A673 (cell line): ENCODE results near the gene NAA40. TPM values are rescaled to one million over a fixed set of nuclear protein-coding genes. Genes with fewer than 3 reads are reported as not detected.
"Not testable (repeated sequence)": the region's sequence is repeated elsewhere in the genome, so short reads cannot be mapped to it uniquely, and the experiment has no call there.

Experiments
- BruUV-seq: library from RNA; stranded (reverse); fragments of 400-500 nt; replicated peaks from 2 replicates; lab custom pipeline; 2021; lab: Mats Ljungman, UMichigan
- CTCF ChIA-PET: fragments of 300-600 bp; sonication (Branson Sonifier 250); formaldehyde crosslinking; loops from one replicate; lab custom pipeline; 2022; ENCODE audit warnings: antibody characterized with exemption; lab: Charles Lee
- POLR2A ChIA-PET: fragments of 300-600 bp; sonication (Branson Sonifier 250); formaldehyde crosslinking; loops from one replicate; lab custom pipeline; 2022; ENCODE audit warnings: antibody characterized with exemption; ENCODE audit not compliant: low non-redundant PET; lab: Charles Lee
- DNase-seq: peaks from one replicate; pipeline ENCODE4 v3.0.0-alpha.2; 2015; ENCODE audit warnings: low spot score
- H3K27ac ChIP-seq: fragments of 200-600 bp; sonication (generic); 2 replicates; pipeline ENCODE4 v1.5.1; 2016; ENCODE audit warnings: mixed run types, low read depth, mild to moderate bottlenecking, mixed read lengths, antibody characterized with exemption, low read length; ENCODE audit not compliant: poor library complexity, severe bottlenecking
- H3K27me3 ChIP-seq: fragments of 200-600 bp; sonication (generic); replicated peaks from 2 replicates; pipeline ENCODE4 v1.6.1; 2017; ENCODE audit warnings: mixed run types, low read depth, mild to moderate bottlenecking, mixed read lengths, antibody characterized with exemption, low read length; ENCODE audit not compliant: insufficient read depth, poor library complexity
- H3K36me3 ChIP-seq: fragments of 200-600 bp; sonication (generic); 2 replicates; pipeline ENCODE4 v1.6.1; 2016; ENCODE audit warnings: mixed run types, mild to moderate bottlenecking, mixed read lengths, antibody characterized with exemption, low read length; ENCODE audit not compliant: insufficient read depth, poor library complexity, severe bottlenecking
- H3K4me1 ChIP-seq: fragments of 200-600 bp; sonication (generic); 2 replicates; pipeline ENCODE4 v1.6.1; 2017; ENCODE audit warnings: mixed run types, mild to moderate bottlenecking, mixed read lengths, antibody characterized with exemption, low read length; ENCODE audit not compliant: insufficient read depth, poor library complexity, severe bottlenecking
- H3K4me3 ChIP-seq: fragments of 200-600 bp; sonication (generic); 2 replicates; pipeline ENCODE4 v1.5.1; 2016; ENCODE audit warnings: low read depth, mixed run types, mild to moderate bottlenecking, mixed read lengths, low read length; ENCODE audit not compliant: poor library complexity, severe bottlenecking
- H3K9me3 ChIP-seq: fragments of 200-600 bp; sonication (generic); 2 replicates; pipeline ENCODE4 v1.6.1; 2016; ENCODE audit warnings: mixed run types, low read depth, mild to moderate bottlenecking, mixed read lengths, antibody characterized with exemption, low read length; ENCODE audit not compliant: poor library complexity, severe bottlenecking
- EZH2 ChIP-seq: fragments of 200-600 bp; sonication (generic); IDR thresholded peaks from 2 replicates; pipeline ENCODE4 v1.6.1; 2017; ENCODE audit warnings: borderline replicate concordance, low read depth, mild to moderate bottlenecking, mixed read lengths, antibody characterized with exemption, low read length; ENCODE audit not compliant: poor library complexity, severe bottlenecking
- intact Hi-C: fragments of 100-400 bp; cut with micrococcal nuclease; formaldehyde crosslinking; loops from one replicate; pipeline ENCODE4 v1.10.0; 2022; ENCODE audit not compliant: unreplicated experiment
- total RNA-seq: library from RNA; stranded (reverse); gene quantifications from 2 replicates; pipeline ENCODE4 v1.2.3, GENCODE V29; 2021
- TF ChIP-seq, protein P1 (sequence below): fragments of 300-800, 200-600 bp; sonication (generic); conservative IDR thresholded peaks from 2 replicates; pipeline ENCODE4 v1.5.1; 2017; ENCODE audit warnings: low read depth, mild to moderate bottlenecking, antibody characterized with exemption, low read length, moderate library complexity, mixed read lengths

The NAA40 gene
- total RNA-seq, 1 experiment from 2014 or later = 44.8 TPM

DNA sequence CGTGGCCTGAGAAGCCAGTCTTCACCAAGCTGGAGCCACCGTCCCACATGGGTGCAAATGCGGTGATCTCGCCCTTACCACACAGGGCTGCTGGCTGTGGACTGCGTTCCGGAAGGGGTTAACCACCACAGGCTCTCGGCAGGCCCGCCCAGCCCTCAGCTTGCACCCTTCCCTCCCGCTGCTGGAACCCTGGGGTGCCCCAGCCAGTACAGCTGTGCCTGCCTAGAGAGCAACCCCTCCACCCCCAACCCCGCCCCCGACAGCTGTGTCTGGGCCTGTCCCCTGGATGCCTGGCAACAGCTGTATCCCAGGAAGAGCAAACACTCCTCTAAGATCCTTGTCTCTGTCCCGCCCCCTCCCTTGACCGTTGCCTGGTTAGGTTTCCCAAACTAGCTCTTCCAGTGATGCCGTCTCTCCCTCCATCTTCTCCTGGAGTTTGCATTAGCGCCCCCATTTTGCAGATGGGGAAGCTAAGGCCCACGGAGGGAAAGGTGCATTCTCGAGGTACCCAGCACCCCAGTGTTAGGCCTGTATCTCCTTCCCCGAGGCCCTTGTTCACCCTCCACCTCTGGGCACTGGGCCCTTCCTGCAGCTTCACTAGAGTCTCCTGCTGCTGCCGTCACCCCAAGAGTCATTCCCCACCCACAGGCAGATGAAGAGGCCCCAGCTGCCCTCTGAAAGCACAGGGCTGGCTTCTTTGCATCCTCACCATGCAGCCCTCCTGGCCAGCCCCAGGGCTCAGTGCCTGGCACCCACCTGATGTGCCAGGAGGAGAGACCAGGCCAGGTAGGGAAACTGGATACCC lies 23.0 kb downstream of the NAA40 start:
- Histone ChIP-seq H3K9me3 (no peaks in the 10 kb centered on the region), H3K27ac (peak overlapping the region; percentile 58), H3K4me1 (peaks cover 16% of the 10 kb centered on the region), H3K4me3 (no peak overlapping the region), H3K36me3 (no peaks in the 10 kb centered on the region), H3K27me3 (no peaks in the 10 kb centered on the region)
- CTCF ChIA-PET = interaction anchor here (1.5 kb wide), 1 partner anchor 16 kb away, joined by 4 read pairs; no protein-coding TSS in a partner anchor
- intact Hi-C loops = no loop called here
- TF ChIP-seq, protein P1, sequence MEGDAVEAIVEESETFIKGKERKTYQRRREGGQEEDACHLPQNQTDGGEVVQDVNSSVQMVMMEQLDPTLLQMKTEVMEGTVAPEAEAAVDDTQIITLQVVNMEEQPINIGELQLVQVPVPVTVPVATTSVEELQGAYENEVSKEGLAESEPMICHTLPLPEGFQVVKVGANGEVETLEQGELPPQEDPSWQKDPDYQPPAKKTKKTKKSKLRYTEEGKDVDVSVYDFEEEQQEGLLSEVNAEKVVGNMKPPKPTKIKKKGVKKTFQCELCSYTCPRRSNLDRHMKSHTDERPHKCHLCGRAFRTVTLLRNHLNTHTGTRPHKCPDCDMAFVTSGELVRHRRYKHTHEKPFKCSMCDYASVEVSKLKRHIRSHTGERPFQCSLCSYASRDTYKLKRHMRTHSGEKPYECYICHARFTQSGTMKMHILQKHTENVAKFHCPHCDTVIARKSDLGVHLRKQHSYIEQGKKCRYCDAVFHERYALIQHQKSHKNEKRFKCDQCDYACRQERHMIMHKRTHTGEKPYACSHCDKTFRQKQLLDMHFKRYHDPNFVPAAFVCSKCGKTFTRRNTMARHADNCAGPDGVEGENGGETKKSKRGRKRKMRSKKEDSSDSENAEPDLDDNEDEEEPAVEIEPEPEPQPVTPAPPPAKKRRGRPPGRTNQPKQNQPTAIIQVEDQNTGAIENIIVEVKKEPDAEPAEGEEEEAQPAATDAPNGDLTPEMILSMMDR = no peak
- no peak for TF ChIP-seq EZH2
- DNase-seq = peak; percentile 81
- BruUV-seq = no TSS peak
- POLR2A ChIA-PET = interaction anchor here (0.5 to 0.7 kb wide), 2 partner anchors 9 to 45 kb away, joined by 3 read pairs; partner anchors contain the start of gene RCOR2

DNA sequence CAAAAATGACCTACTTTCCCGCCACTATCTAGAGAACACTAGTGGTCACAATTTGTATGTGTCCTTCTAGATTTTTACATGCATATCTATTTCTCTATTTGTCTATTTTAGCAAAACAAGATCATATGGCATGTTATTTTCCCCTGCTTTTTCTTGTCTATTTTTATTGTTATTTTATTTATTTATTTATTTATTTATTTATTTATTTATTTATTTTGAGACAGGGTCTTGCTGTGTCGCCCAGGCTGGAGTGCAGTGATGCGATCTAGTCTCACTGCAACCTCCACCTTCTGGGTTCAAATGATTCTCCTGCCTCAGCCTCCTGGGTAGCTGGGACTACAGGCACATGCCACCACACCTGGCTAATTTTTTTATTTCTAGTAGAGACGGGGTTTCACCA lies 25.1 kb downstream of the NAA40 start:
- peaks cover 16% of the 10 kb centered on the region for H3K4me1 ChIP-seq
- DNase-seq, CTCF ChIA-PET, H3K4me3 ChIP-seq, intact Hi-C loops, H3K27ac ChIP-seq, H3K27me3 ChIP-seq, H3K9me3 ChIP-seq, BruUV-seq, POLR2A ChIA-PET, H3K36me3 ChIP-seq: not testable (repeated sequence)

DNA sequence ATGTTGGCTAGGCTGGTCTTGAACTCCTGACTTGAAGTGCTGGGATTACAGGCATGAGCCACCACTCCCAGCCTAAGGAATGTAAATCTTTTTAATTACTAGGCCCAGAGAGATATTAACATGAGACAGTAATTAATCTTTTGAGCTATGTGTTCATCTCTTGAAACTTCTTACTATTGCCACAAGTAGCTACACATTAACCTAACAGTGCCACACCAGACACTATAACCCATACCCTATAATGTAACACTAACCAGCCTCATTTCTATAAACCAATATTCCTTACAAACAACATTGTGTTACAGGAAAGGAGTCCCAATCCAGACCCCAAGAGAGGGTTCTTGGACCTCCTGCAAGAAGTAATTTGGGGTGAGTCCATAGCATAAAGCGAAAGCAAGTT lies 27.6 kb downstream of the NAA40 start:
- no peak for DNase-seq
- POLR2A ChIA-PET = interaction anchor here (0.6 kb wide), 1 partner anchor 50 kb away, joined by 4 read pairs; the partner anchor contains the start of gene RCOR2
- TF ChIP-seq, protein P1 = no peak
- TF ChIP-seq EZH2 = no peak
- no peak overlapping the region for H3K27ac ChIP-seq
- no TSS peak for BruUV-seq
- H3K36me3 ChIP-seq = no peaks in the 10 kb centered on the region
- intact Hi-C loops = no loop called here
- CTCF ChIA-PET = no interaction called here
- peaks cover 11% of the 10 kb centered on the region for H3K4me1 ChIP-seq
- H3K4me3 ChIP-seq = no peak overlapping the region
- no peaks in the 10 kb centered on the region for H3K27me3 ChIP-seq
- H3K9me3 ChIP-seq = no peaks in the 10 kb centered on the region
